HepG2 (cell line): Measurements from ENCODE around the gene ARL10. TPM values are rescaled to one million over a fixed set of nuclear protein-coding genes. Genes with fewer than 3 reads are reported as not detected.
A peak's percentile ranks its signal among the peaks of the same experiment; 100 is the strongest.

ENCODE experiments used
- ATAC-seq: fragments of 200-7000 bp; cut with Tn5 transposase; 3 replicates; pipeline ENCODE4 v1.9.1; 2020; ENCODE audit warnings: mild to moderate bottlenecking, moderate library complexity
- BruUV-seq: library from RNA; stranded (reverse); fragments of 400-500 nt; replicated peaks from 2 replicates; lab custom pipeline; 2021; lab: Mats Ljungman, UMichigan
- CTCF ChIA-PET: fragments of 300-600 bp; formaldehyde crosslinking; extraction: SDS; loops from one replicate; lab custom pipeline; 2021; ENCODE audit warnings: low total read pairs, inconsistent platforms, low intra/inter-chr PET ratio; lab: Yijun Ruan, JAX
- POLR2A ChIA-PET: fragments of 350-600 bp; sonication (Branson Sonifier 250); formaldehyde crosslinking; loops from one replicate; lab custom pipeline; 2020; ENCODE audit warnings: antibody characterized with exemption, inconsistent platforms; lab: Yijun Ruan, JAX
- DNase-seq: peaks from one replicate; pipeline ENCODE4 v3.0.0-alpha.2; 2015; ENCODE audit warnings: low spot score
- FAIRE-seq: peaks from 3 replicates; lab custom pipeline; 2011; peaks lifted over from hg19 to GRCh38; lab: Jason Lieb, UNC
- H2AFZ ChIP-seq: one replicate; pipeline ENCODE4 v1.6.1; 2011; ENCODE audit warnings: low read length, inconsistent platforms
- H3K27ac ChIP-seq: fragments of 300-600 bp; 3 replicates; pipeline ENCODE4 v1.8.0; 2011; ENCODE audit warnings: mixed run types, mild to moderate bottlenecking, mixed read lengths, low read length, inconsistent platforms; ENCODE audit not compliant: insufficient read depth; ENCODE audit errors: extremely low read length
- H3K27me3 ChIP-seq, 2 experiments: fragments of 200-600 bp in 1 of 2; 2 replicates in 1 of 2; 3 replicates in 1 of 2; pipeline versions ENCODE4 v1.6.0 to v1.8.0; 2011; ENCODE audit warnings: low read length in 2 of 2, mild to moderate bottlenecking in 2 of 2, moderate library complexity in 2 of 2, inconsistent platforms in 1 of 2; ENCODE audit not compliant: insufficient read depth in 2 of 2, control insufficient read depth in 1 of 2
- H3K36me3 ChIP-seq, 2 experiments: fragments of 200-600 bp in 1 of 2; replicated peaks in 1 of 2; 2 replicates in 1 of 2; 3 replicates in 1 of 2; pipeline versions ENCODE4 v1.5.1 to v1.8.0; 2011; ENCODE audit warnings: low read length in 2 of 2, inconsistent platforms in 1 of 2; ENCODE audit not compliant: insufficient read depth in 2 of 2, control insufficient read depth in 1 of 2
- H3K4me1 ChIP-seq: 2 replicates; pipeline ENCODE4 v1.5.1; 2012; ENCODE audit warnings: low read length, inconsistent platforms; ENCODE audit not compliant: insufficient read depth
- H3K4me2 ChIP-seq: 2 replicates; pipeline ENCODE4 v1.6.0; 2011; ENCODE audit warnings: low read depth, low read length, inconsistent platforms
- H3K4me3 ChIP-seq, 3 experiments: fragments of 200-600 bp in 1 of 3; sonication (generic), shearing (Covaris generic) in 1 of 3; replicated peaks in 1 of 3; 2 replicates each; pipeline ENCODE4 v1.5.1; 2011 to 2016; ENCODE audit warnings: low read length in 3 of 3, inconsistent platforms in 2 of 3, low read depth in 2 of 3, mild to moderate bottlenecking in 2 of 3, control low read depth in 1 of 3, mixed read lengths in 1 of 3; ENCODE audit not compliant: insufficient read depth in 1 of 3
- H3K79me2 ChIP-seq: one replicate; pipeline ENCODE4 v1.6.1; 2011; ENCODE audit warnings: low read length, inconsistent platforms; ENCODE audit not compliant: insufficient read depth
- H3K9ac ChIP-seq: 2 replicates; pipeline ENCODE4 v1.6.0; 2011; ENCODE audit warnings: mild to moderate bottlenecking, low read depth, low read length, inconsistent platforms; ENCODE audit not compliant: insufficient read depth
- H3K9me3 ChIP-seq: 2 replicates; pipeline ENCODE4 v1.5.1; 2012; ENCODE audit warnings: mild to moderate bottlenecking, low read length
- H4K20me1 ChIP-seq: 2 replicates; pipeline ENCODE4 v1.6.0; 2011; ENCODE audit warnings: inconsistent platforms, mild to moderate bottlenecking, low read length, moderate library complexity; ENCODE audit not compliant: insufficient read depth
- ATF7 ChIP-seq, 2 experiments: fragments of 450-650 bp in 1 of 2; sonication (generic) in 1 of 2; formaldehyde crosslinking in 1 of 2; IDR thresholded peaks; 2 replicates each; pipeline versions ENCODE4 v1.4.0 to v1.6.1; 2016 to 2020; ENCODE audit warnings: antibody characterized with exemption in 1 of 2, mild to moderate bottlenecking in 1 of 2, missing genetic modification reagents in 1 of 2
- MAFK ChIP-seq, 2 experiments: IDR thresholded peaks in 1 of 2; conservative IDR thresholded peaks in 1 of 2; 2 replicates each; pipeline ENCODE4 v1.6.1; 2011; ENCODE audit warnings: improper control_type of control experiment in 2 of 2, low read length in 2 of 2
- POLR2AphosphoS2 ChIP-seq: IDR thresholded peaks from 2 replicates; pipeline ENCODE4 v1.6.1; 2011; ENCODE audit warnings: low read depth, low read length, improper control_type of control experiment
- RBFOX2 ChIP-seq: fragments of 200-400 bp; formaldehyde crosslinking; IDR thresholded peaks from 2 replicates; pipeline ENCODE4 v1.6.1; 2017; ENCODE audit warnings: low read depth, mild to moderate bottlenecking, low read length
- SALL1 ChIP-seq: sonication (generic); formaldehyde crosslinking; IDR thresholded peaks from 2 replicates; pipeline ENCODE4 v1.8.0; 2022; ENCODE audit warnings: mild to moderate bottlenecking, missing genetic modification reagents
- SAP130 ChIP-seq: IDR thresholded peaks from 2 replicates; pipeline ENCODE4 v1.6.1; 2016; ENCODE audit warnings: low read depth
- ZNF282 ChIP-seq: fragments of 450-650 bp; IDR thresholded peaks from 2 replicates; pipeline ENCODE4 v1.6.1; 2018; ENCODE audit not compliant: partially characterized antibody
- ZNF460 ChIP-seq: sonication (generic); formaldehyde crosslinking; IDR thresholded peaks from 2 replicates; pipeline ENCODE4 v1.5.1; 2020; ENCODE audit warnings: missing genetic modification reagents, mild to moderate bottlenecking, borderline replicate concordance
- ZNF550 ChIP-seq: sonication (generic); formaldehyde crosslinking; IDR thresholded peaks from 2 replicates; pipeline ENCODE4 v1.4.0; 2020; ENCODE audit warnings: mild to moderate bottlenecking, missing genetic modification reagents, borderline replicate concordance
- ZNF598 ChIP-seq: sonication (generic); formaldehyde crosslinking; IDR thresholded peaks from 2 replicates; pipeline ENCODE4 v1.5.1; 2020; ENCODE audit warnings: mild to moderate bottlenecking, missing genetic modification reagents, borderline replicate concordance
- ZNF777 ChIP-seq: sonication (generic); formaldehyde crosslinking; IDR thresholded peaks from 2 replicates; pipeline ENCODE4 v1.4.0; 2020; ENCODE audit warnings: missing genetic modification reagents
- ZSCAN22 ChIP-seq: sonication (generic); formaldehyde crosslinking; IDR thresholded peaks from 2 replicates; pipeline ENCODE4 v1.4.0; 2020; ENCODE audit warnings: mild to moderate bottlenecking, missing genetic modification reagents
- WGBS: methylation state at CpG from one replicate; pipeline ENCODE4 v1.1.6; 2017; ENCODE audit warnings: low lambda C conversion rate; 5-methylcytosine and 5-hydroxymethylcytosine counted together
- in situ Hi-C: cut with HindIII; loops from 2 replicates; pipeline ENCODE4 v1.10.0; 2017; ENCODE audit warnings: low pct_unique_long_range_greater_than_20kb; ENCODE audit not compliant: extremely low pct_ligation_motif_present
- intact Hi-C: fragments of 100-400 bp; cut with micrococcal nuclease; formaldehyde crosslinking; loops from one replicate; pipeline ENCODE4 v1.10.0; 2022; ENCODE audit not compliant: unreplicated experiment
- polyA plus RNA-seq, 8 experiments: library from polyadenylated mRNA; depleted of rRNA in 3 of 8; stranded (reverse) in 7 of 8; unstranded in 1 of 8; fragments of >200 nt; fragmentation: Illumina TruSeq in 4 of 8; extraction: Trizol in 4 of 8; gene quantifications; 2 replicates each; pipeline versions ENCODE4 v1.2.1 to v1.2.3, GENCODE V29; 2011 to 2016; ENCODE audit warnings: low read depth in 4 of 8, missing spikeins in 1 of 8, mixed read lengths in 1 of 8; ENCODE audit not compliant: insufficient read depth in 1 of 8
- total RNA-seq, 5 experiments: library from RNA; depleted of rRNA; stranded (reverse); fragments of >200 nt; fragmentation: Illumina TruSeq; extraction: Trizol; gene quantifications; 2 replicates each; pipeline ENCODE4 v1.2.3, GENCODE V29; 2016; ENCODE audit warnings: low read depth in 1 of 5
- TF ChIP-seq, protein P1 (sequence below): sonication (generic); formaldehyde crosslinking; IDR thresholded peaks from 2 replicates; pipeline ENCODE4 v1.5.1; 2020; ENCODE audit warnings: missing genetic modification reagents, mild to moderate bottlenecking, borderline replicate concordance
- TF ChIP-seq, protein P2 (sequence below): sonication (generic); formaldehyde crosslinking; IDR thresholded peaks from 2 replicates; pipeline ENCODE4 v1.5.0; 2020; ENCODE audit warnings: mild to moderate bottlenecking, missing genetic modification reagents, borderline replicate concordance
- TF ChIP-seq, protein P3 (sequence below): sonication (generic); formaldehyde crosslinking; IDR thresholded peaks from 2 replicates; pipeline ENCODE4 v1.4.0; 2020; ENCODE audit warnings: missing genetic modification reagents, borderline replicate concordance

Gene ARL10
- total and polyA plus RNA-seq, 2 of the 13 experiments (the other 11 are each of a cell fraction or from before 2014, with no cell fraction given): 0.18 to 0.50 TPM

DNA sequence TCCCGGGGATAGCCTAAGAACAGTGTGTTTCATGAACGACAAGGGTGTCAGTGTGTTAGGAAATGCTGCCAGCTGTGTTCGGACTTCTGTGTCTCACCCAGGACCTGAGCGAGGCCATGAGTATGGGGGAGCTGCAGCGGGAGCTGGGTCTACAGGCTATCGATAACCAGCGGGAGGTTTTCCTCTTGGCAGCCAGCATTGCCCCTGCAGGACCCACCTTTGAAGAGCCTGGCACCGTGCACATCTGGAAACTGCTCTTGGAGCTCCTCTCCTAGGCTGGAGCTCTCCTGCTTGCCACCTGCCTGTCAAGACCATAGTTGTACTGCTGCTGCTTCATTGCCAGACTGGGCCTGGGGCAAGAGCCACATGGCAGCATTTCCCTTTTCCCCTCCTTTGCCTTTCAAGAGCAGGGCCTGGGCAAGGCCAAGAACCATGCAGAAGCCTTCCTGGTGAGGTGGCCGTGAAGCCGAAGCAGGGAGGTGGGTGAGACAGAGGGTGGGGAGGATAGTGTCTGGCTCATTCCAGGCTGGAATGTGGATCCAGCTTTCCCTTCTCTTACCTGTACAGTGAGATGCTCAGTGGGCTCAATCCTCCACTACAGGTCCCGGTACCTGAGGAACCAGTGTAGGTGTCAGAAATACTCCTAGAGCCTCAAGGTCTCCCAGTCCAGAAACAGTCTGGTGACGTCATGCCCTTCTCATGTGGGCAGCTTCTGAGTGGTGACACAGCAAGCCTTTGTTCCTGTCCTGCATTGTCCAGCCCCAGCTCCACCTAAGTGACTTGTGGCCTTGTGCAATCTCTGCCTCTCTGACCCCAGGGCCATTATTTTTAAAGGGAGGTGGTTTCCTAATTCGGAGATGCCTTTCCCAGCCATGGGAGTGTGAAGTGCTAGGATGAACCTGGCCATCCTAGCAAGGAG, 6.6 kb downstream of the ARL10 start:
- BruUV-seq: TSS peak; percentile 51
- TF ChIP-seq SAP130 (CRISPR knock-in tag) (peak; percentile 55), MAFK (conservative IDR thresholded peaks at IDR 0.05 in 1 of 2, IDR thresholded peaks at IDR 0.05 in 1 of 2; ENCODE audit: low read length in 2 of 2) (no peak), ZNF550 (CRISPR knock-in tag) (no peak), ZSCAN22 (CRISPR knock-in tag) (no peak), RBFOX2 (no peak), POLR2AphosphoS2 (no peak), ZNF460 (CRISPR knock-in tag) (no peak), SALL1 (CRISPR knock-in tag) (no peak), ZNF282 (no peak), ZNF598 (no peak), ATF7 (IDR thresholded peaks at IDR 0.05) (peak; percentile 99), ATF7 (CRISPR knock-in tag; IDR thresholded peaks at IDR 0.05) (peak; percentile 55; the same call in 1 of the 2 replicates), ZNF777 (CRISPR knock-in tag) (no peak)
- TF ChIP-seq, protein P1, sequence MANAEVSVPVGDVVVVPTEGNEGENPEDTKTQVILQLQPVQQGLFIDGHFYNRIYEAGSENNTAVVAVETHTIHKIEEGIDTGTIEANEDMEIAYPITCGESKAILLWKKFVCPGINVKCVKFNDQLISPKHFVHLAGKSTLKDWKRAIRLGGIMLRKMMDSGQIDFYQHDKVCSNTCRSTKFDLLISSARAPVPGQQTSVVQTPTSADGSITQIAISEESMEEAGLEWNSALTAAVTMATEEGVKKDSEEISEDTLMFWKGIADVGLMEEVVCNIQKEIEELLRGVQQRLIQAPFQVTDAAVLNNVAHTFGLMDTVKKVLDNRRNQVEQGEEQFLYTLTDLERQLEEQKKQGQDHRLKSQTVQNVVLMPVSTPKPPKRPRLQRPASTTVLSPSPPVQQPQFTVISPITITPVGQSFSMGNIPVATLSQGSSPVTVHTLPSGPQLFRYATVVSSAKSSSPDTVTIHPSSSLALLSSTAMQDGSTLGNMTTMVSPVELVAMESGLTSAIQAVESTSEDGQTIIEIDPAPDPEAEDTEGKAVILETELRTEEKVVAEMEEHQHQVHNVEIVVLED: peak; percentile 26; the same call in 1 of the 2 replicates
- TF ChIP-seq, protein P2, sequence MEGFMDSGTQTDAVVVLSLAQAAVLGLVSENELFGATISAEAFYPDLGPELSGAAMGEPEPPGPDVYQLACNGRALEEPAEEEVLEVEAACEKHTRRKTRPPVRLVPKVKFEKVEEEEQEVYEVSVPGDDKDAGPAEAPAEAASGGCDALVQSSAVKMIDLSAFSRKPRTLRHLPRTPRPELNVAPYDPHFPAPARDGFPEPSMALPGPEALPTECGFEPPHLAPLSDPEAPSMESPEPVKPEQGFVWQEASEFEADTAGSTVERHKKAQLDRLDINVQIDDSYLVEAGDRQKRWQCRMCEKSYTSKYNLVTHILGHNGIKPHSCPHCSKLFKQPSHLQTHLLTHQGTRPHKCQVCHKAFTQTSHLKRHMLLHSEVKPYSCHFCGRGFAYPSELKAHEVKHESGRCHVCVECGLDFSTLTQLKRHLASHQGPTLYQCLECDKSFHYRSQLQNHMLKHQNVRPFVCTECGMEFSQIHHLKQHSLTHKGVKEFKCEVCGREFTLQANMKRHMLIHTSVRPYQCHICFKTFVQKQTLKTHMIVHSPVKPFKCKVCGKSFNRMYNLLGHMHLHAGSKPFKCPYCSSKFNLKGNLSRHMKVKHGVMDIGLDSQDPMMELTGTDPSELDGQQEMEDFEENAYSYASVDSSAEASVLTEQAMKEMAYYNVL (CRISPR knock-in tag): no peak
- TF ChIP-seq, protein P3, sequence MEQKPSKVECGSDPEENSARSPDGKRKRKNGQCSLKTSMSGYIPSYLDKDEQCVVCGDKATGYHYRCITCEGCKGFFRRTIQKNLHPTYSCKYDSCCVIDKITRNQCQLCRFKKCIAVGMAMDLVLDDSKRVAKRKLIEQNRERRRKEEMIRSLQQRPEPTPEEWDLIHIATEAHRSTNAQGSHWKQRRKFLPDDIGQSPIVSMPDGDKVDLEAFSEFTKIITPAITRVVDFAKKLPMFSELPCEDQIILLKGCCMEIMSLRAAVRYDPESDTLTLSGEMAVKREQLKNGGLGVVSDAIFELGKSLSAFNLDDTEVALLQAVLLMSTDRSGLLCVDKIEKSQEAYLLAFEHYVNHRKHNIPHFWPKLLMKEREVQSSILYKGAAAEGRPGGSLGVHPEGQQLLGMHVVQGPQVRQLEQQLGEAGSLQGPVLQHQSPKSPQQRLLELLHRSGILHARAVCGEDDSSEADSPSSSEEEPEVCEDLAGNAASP (CRISPR knock-in tag): no peak

More for the DNA sequence above, 6.6 kb downstream of the ARL10 start:
- H3K27me3 ChIP-seq: no peaks in the 10 kb centered on the region
- FAIRE-seq (peak; percentile 86), DNase-seq (peak; percentile 90), ATAC-seq (peak; percentile 84)
- CTCF ChIA-PET: no interaction called here
- whole genome bisulfite sequencing: 55% methylated on average over 11 of the region's 13 CpGs
- peak overlapping the region; percentile 60 for H3K4me2 ChIP-seq
- H3K79me2 ChIP-seq: no peaks in the 10 kb centered on the region
- peaks cover 49% of the 10 kb centered on the region for H3K4me1 ChIP-seq
- H3K36me3 ChIP-seq: no peaks in the 10 kb centered on the region
- intact Hi-C loops: loop anchor here (1.0 kb wide), 2 partner anchors 10 to 16 kb away; partner anchors contain the start of genes HIGD2A and NOP16
- no peaks in the 10 kb centered on the region for H4K20me1 ChIP-seq
- peak overlapping the region; percentile 40 for H3K9ac ChIP-seq
- POLR2A ChIA-PET: interaction anchor here (0.9 to 2.7 kb wide), 3 partner anchors 10 to 17 kb away, joined by 3 to 37 read pairs (median 9); partner anchors contain the start of genes HIGD2A, KIAA1191 and NOP16
- H3K4me3 ChIP-seq: no peak overlapping the region
- peak overlapping the region; percentile 29 for H3K27ac ChIP-seq
- in situ Hi-C loops: no loop called here
- H2AFZ ChIP-seq: no peak overlapping the region
- H3K9me3 ChIP-seq: no peaks in the 10 kb centered on the region
